OCI-LY1 (cell line): ENCODE results near the gene MYLK3.

Experiments used
- H2AFZ ChIP-seq: fragments of 200-600 bp; sonication (generic), shearing (Covaris generic); 2 replicates; pipeline ENCODE4 v1.6.0; 2014; ENCODE audit warnings: antibody characterized with exemption, mild to moderate bottlenecking, low read length
- H3F3A ChIP-seq: fragments of 200-600 bp; sonication (generic), shearing (Covaris generic); 2 replicates; pipeline ENCODE4 v1.6.0; 2014; ENCODE audit warnings: mild to moderate bottlenecking, antibody characterized with exemption, low read length, moderate library complexity; ENCODE audit not compliant: insufficient read depth
- H3K27ac ChIP-seq: fragments of 200-600 bp; sonication (generic); 2 replicates; pipeline ENCODE4 v1.5.1; 2014; ENCODE audit warnings: low read length, mixed run types, mild to moderate bottlenecking, low read depth; ENCODE audit not compliant: poor library complexity, severe bottlenecking
- H3K27me3 ChIP-seq: fragments of 200-600 bp; sonication (generic); 2 replicates; pipeline ENCODE4 v1.6.0; 2014; ENCODE audit warnings: antibody characterized with exemption, mild to moderate bottlenecking, low read length, moderate library complexity; ENCODE audit not compliant: insufficient read depth
- H3K36me3 ChIP-seq: fragments of 200-600 bp; sonication (generic); 2 replicates; pipeline ENCODE4 v1.6.1; 2014; ENCODE audit warnings: mild to moderate bottlenecking, antibody characterized with exemption, low read length, moderate library complexity, mixed read lengths; ENCODE audit not compliant: insufficient read depth
- H3K4me1 ChIP-seq: fragments of 200-600 bp; sonication (generic); 2 replicates; pipeline ENCODE4 v1.5.1; 2014; ENCODE audit warnings: mild to moderate bottlenecking, low read length, moderate library complexity; ENCODE audit not compliant: insufficient read depth, severe bottlenecking
- H3K4me2 ChIP-seq: fragments of 200-600 bp; sonication (generic), shearing (Covaris generic); 2 replicates; pipeline ENCODE4 v1.6.1; 2014; ENCODE audit warnings: low read length
- H3K4me3 ChIP-seq: fragments of 200-600 bp; sonication (generic); 2 replicates; pipeline ENCODE4 v1.5.1; 2014; ENCODE audit warnings: low read length, low read depth, mild to moderate bottlenecking, mixed read lengths; ENCODE audit not compliant: poor library complexity, severe bottlenecking
- H3K79me2 ChIP-seq: fragments of 200-600 bp; shearing (Covaris generic); 2 replicates; pipeline ENCODE4 v1.6.1; 2016; ENCODE audit warnings: mixed run types, low read length, mixed read lengths; ENCODE audit not compliant: insufficient read depth
- H3K9ac ChIP-seq: fragments of 200-600 bp; sonication (generic), shearing (Covaris generic); 2 replicates; pipeline ENCODE4 v1.6.1; 2014; ENCODE audit warnings: mild to moderate bottlenecking, low read length, mixed read lengths
- H3K9me2 ChIP-seq: fragments of 200-600 bp; sonication (generic), shearing (Covaris generic); 2 replicates; pipeline ENCODE4 v1.6.1; 2014; ENCODE audit warnings: low read depth, mild to moderate bottlenecking, low read length, mixed read lengths
- H3K9me3 ChIP-seq: fragments of 200-600 bp; shearing (Covaris generic); 2 replicates; pipeline ENCODE4 v1.6.1; 2014; ENCODE audit warnings: low read length, mixed read lengths
- H4K20me1 ChIP-seq: fragments of 200-600 bp; sonication (generic), shearing (Covaris generic); 2 replicates; pipeline ENCODE4 v1.6.0; 2016; ENCODE audit warnings: mild to moderate bottlenecking, low read length; ENCODE audit not compliant: insufficient read depth
- EZH2 ChIP-seq: fragments of 200-600 bp; sonication (generic), shearing (Covaris generic); IDR thresholded peaks from 2 replicates; pipeline ENCODE4 v1.8.0; 2017; ENCODE audit warnings: borderline replicate concordance, mixed run types, mild to moderate bottlenecking, antibody characterized with exemption, low read length, moderate library complexity, mixed read lengths
- TF ChIP-seq, protein P1 (sequence below): fragments of 200-600 bp; sonication (generic), shearing (Covaris generic); IDR thresholded peaks from 2 replicates; pipeline ENCODE4 v1.5.1; 2017; ENCODE audit warnings: mild to moderate bottlenecking, antibody characterized with exemption, low read length, moderate library complexity, mixed read lengths

MYLK3 gene

GRCh38 chr16:46783800-46784199 is 35.7 kb upstream of the MYLK3 start:
- Histone ChIP-seq H3K4me1 (peaks cover 13% of the 10 kb centered on the region), H3K9ac (no peak overlapping the region), H3K4me3 (no peak overlapping the region), H3K36me3 (no peaks in the 10 kb centered on the region), H2AFZ (no peak overlapping the region), H3K9me3 (peaks cover 6% of the 10 kb centered on the region), H3K27ac (no peak overlapping the region), H3K4me2 (no peak overlapping the region), H3K79me2 (no peaks in the 10 kb centered on the region), H3F3A (no peaks in the 10 kb centered on the region), H3K9me2 (no peaks in the 10 kb centered on the region), H3K27me3 (no peaks in the 10 kb centered on the region), H4K20me1 (no peaks in the 10 kb centered on the region)
- TF ChIP-seq, protein P1, sequence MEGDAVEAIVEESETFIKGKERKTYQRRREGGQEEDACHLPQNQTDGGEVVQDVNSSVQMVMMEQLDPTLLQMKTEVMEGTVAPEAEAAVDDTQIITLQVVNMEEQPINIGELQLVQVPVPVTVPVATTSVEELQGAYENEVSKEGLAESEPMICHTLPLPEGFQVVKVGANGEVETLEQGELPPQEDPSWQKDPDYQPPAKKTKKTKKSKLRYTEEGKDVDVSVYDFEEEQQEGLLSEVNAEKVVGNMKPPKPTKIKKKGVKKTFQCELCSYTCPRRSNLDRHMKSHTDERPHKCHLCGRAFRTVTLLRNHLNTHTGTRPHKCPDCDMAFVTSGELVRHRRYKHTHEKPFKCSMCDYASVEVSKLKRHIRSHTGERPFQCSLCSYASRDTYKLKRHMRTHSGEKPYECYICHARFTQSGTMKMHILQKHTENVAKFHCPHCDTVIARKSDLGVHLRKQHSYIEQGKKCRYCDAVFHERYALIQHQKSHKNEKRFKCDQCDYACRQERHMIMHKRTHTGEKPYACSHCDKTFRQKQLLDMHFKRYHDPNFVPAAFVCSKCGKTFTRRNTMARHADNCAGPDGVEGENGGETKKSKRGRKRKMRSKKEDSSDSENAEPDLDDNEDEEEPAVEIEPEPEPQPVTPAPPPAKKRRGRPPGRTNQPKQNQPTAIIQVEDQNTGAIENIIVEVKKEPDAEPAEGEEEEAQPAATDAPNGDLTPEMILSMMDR = no peak
- TF ChIP-seq EZH2 = no peak

DNA sequence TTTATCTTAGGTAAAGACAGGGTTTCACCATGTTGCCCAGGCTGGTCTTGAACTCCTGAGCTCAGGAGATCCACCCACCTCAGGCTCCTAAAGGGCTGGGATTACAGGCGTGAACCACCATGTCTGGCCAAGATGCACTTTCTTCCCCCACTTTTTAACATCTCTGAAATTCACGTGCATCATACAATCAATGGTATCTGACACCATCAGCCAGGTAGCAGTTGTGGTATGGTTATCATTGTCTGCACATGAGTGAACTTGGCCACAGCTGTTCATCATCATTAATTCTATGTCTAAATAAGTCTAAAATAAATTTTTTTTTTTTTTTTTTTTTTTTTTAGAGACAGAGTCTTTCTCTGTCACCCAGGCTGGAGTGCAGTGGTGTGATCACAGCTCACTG is 34.2 kb upstream of the MYLK3 start:
- H4K20me1 ChIP-seq = no peaks in the 10 kb centered on the region
- no peak for TF ChIP-seq EZH2
- TF ChIP-seq, protein P1 = no peak

GRCh38 chr16:46777804-46778203 is 29.7 kb upstream of the MYLK3 start:
- H3K27ac ChIP-seq = no peak overlapping the region
- H3K4me2 ChIP-seq = no peak overlapping the region
- TF ChIP-seq EZH2 = no peak
- H3K9ac ChIP-seq = no peak overlapping the region
- no peaks in the 10 kb centered on the region for H3K36me3 ChIP-seq
- peaks cover 27% of the 10 kb centered on the region for H3K4me1 ChIP-seq
- H3F3A ChIP-seq = no peaks in the 10 kb centered on the region
- no peaks in the 10 kb centered on the region for H3K79me2 ChIP-seq
- H2AFZ ChIP-seq = no peak overlapping the region
- H3K27me3 ChIP-seq = no peaks in the 10 kb centered on the region
- H3K4me3 ChIP-seq = no peak overlapping the region
- H3K9me3 ChIP-seq = peaks cover 13% of the 10 kb centered on the region
- H4K20me1 ChIP-seq = no peaks in the 10 kb centered on the region
- H3K9me2 ChIP-seq = no peaks in the 10 kb centered on the region

More for the DNA sequence above, 34.2 kb upstream of the MYLK3 start:
- Histone ChIP-seq H3K9me3 (peaks cover 11% of the 10 kb centered on the region), H3K4me1 (no peaks in the 10 kb centered on the region), H2AFZ (no peak overlapping the region), H3K27ac (no peak overlapping the region), H3K4me3 (no peak overlapping the region), H3K79me2 (no peaks in the 10 kb centered on the region), H3K9me2 (no peaks in the 10 kb centered on the region), H3K27me3 (no peaks in the 10 kb centered on the region), H3K4me2 (no peak overlapping the region), H3K36me3 (no peaks in the 10 kb centered on the region), H3F3A (no peaks in the 10 kb centered on the region), H3K9ac (no peak overlapping the region)

DNA sequence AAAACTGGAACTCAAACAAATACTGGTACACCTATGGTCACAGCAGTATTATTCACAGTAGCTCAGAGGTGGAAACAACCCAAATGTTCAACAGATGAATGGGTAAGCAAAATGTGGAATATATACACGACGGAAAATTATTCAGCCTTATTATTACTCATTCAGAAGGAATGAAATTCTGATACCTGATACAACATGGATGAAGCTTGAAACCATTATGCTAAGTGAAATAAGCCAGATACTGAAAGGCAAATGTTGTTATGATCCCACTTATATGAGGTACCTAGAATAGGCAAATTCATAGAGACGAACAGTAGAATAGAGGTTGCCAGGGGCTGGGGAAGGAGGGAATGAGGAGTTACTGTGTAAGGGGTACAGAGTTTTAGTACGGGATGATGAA is 27.1 kb upstream of the MYLK3 start:
- H3K9me2 ChIP-seq = no peaks in the 10 kb centered on the region
- H3K27ac ChIP-seq = peak overlapping the region; percentile 88
- no peaks in the 10 kb centered on the region for H3K79me2 ChIP-seq
- no peaks in the 10 kb centered on the region for H3K36me3 ChIP-seq
- peaks cover 13% of the 10 kb centered on the region for H3K9me3 ChIP-seq
- H3K4me1 ChIP-seq = peaks cover 53% of the 10 kb centered on the region
- no peaks in the 10 kb centered on the region for H3F3A ChIP-seq
- TF ChIP-seq, protein P1 = no peak
- no peak for TF ChIP-seq EZH2
- H3K27me3 ChIP-seq = no peaks in the 10 kb centered on the region
- H3K9ac ChIP-seq = no peak overlapping the region
- H2AFZ ChIP-seq = no peak overlapping the region
- H3K4me3 ChIP-seq = no peak overlapping the region
- H3K4me2 ChIP-seq = no peak overlapping the region
- H4K20me1 ChIP-seq = no peaks in the 10 kb centered on the region
